HepG2 (cell line): ENCODE results near the gene HPD. TPM values are rescaled to one million over a fixed set of nuclear protein-coding genes. Genes with fewer than 3 reads are reported as not detected.

Source experiments
- FOXM1 ChIP-seq: sonication (generic); formaldehyde crosslinking; IDR thresholded peaks from 2 replicates; pipeline ENCODE4 v1.5.0; 2020; ENCODE audit warnings: missing genetic modification reagents
- PCBP2 ChIP-seq: fragments of 200-400 bp; formaldehyde crosslinking; optimal IDR thresholded peaks from 2 replicates; pipeline ENCODE3; 2018; ENCODE audit warnings: low read length, low read depth; ENCODE audit not compliant: poor library complexity, severe bottlenecking
- SMC3 ChIP-seq: IDR thresholded peaks from 2 replicates; pipeline ENCODE4 v1.6.1; 2011; ENCODE audit warnings: low read length, improper control_type of control experiment
- ZFP37 ChIP-seq: sonication (generic); formaldehyde crosslinking; IDR thresholded peaks from 2 replicates; pipeline ENCODE4 v1.4.0; 2020; ENCODE audit warnings: missing genetic modification reagents, borderline replicate concordance
- ZKSCAN8 ChIP-seq: IDR thresholded peaks from 2 replicates; pipeline ENCODE4 v1.6.1; 2016; ENCODE audit warnings: borderline replicate concordance, missing genetic modification reagents, missing compliant biosample characterization
- polyA plus RNA-seq, 8 experiments: library from polyadenylated mRNA; depleted of rRNA in 3 of 8; stranded (reverse) in 7 of 8; unstranded in 1 of 8; fragments of >200 nt; fragmentation: Illumina TruSeq in 4 of 8; extraction: Trizol in 4 of 8; gene quantifications; 2 replicates each; pipeline versions ENCODE4 v1.2.1 to v1.2.3, GENCODE V29; 2011 to 2016; ENCODE audit warnings: low read depth in 4 of 8, missing spikeins in 1 of 8, mixed read lengths in 1 of 8; ENCODE audit not compliant: insufficient read depth in 1 of 8
- total RNA-seq, 5 experiments: library from RNA; depleted of rRNA; stranded (reverse); fragments of >200 nt; fragmentation: Illumina TruSeq; extraction: Trizol; gene quantifications; 2 replicates each; pipeline ENCODE4 v1.2.3, GENCODE V29; 2016; ENCODE audit warnings: low read depth in 1 of 5
- TF ChIP-seq, protein P1 (sequence below): sonication (generic); formaldehyde crosslinking; IDR thresholded peaks from 2 replicates; pipeline ENCODE4 v1.4.0; 2020; ENCODE audit warnings: mild to moderate bottlenecking, missing genetic modification reagents
- TF ChIP-seq, protein P2 (sequence below): sonication (generic); formaldehyde crosslinking; IDR thresholded peaks from 2 replicates; pipeline ENCODE4 v1.5.0; 2020; ENCODE audit warnings: mild to moderate bottlenecking, missing genetic modification reagents

Gene HPD
- total and polyA plus RNA-seq, 2 of the 13 experiments (the other 11 are each of a cell fraction or from before 2014, with no cell fraction given), result 120 to 195 TPM

DNA sequence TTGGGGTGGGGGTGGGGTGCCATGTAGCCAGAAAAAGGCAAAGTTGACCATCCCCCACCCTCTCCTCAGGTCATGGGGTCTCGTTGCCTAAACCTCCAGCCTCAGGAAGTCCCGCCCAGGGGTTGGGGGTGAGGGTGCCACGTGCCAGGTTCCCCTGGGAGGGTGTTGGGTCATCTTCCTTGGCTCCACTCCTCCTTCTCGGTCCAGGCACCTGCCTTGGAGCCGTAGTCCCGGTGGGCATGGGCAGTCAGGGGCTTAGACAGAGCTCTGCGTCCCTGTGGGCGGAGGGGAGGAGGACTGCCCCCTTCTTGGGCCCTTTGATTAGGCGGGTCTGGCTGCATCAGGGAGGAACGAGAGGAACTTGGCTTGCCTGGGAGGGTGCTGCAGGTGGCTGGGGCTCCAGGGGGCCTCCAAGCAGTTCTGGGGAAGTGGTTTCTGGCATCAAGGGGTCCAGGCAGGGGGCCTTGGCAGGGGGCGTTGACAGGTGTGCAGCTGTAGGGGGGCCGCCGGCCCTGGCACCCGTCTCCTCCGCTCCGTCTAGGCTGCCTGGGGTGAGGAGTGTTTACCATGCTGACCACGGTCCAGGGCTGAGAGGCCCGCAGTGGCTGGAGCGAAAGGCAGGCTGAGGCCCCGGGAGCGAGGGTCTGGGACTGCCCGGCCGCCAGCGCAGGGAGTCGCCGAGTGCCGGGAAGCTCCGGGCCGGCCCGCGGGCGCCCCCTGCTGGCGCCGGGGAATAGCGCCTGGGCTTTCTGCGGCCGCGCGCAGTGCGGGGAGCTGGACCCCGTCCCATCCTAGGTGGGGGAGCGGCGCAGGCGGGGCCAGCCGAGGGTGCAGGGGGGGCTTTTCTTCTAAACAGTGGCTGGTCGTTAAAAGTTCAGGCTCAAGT lies 47.0 kb downstream of the HPD start (continued):
- TF ChIP-seq ZFP37, result no peak
- peak; percentile 58; the same call in 1 of the 2 replicates for TF ChIP-seq ZKSCAN8 (CRISPR knock-in tag)
- TF ChIP-seq PCBP2, result no peak
- TF ChIP-seq SMC3, result peak; percentile 46; the same call in 1 of the 2 replicates
- no peak for TF ChIP-seq FOXM1
- TF ChIP-seq, protein P1, sequence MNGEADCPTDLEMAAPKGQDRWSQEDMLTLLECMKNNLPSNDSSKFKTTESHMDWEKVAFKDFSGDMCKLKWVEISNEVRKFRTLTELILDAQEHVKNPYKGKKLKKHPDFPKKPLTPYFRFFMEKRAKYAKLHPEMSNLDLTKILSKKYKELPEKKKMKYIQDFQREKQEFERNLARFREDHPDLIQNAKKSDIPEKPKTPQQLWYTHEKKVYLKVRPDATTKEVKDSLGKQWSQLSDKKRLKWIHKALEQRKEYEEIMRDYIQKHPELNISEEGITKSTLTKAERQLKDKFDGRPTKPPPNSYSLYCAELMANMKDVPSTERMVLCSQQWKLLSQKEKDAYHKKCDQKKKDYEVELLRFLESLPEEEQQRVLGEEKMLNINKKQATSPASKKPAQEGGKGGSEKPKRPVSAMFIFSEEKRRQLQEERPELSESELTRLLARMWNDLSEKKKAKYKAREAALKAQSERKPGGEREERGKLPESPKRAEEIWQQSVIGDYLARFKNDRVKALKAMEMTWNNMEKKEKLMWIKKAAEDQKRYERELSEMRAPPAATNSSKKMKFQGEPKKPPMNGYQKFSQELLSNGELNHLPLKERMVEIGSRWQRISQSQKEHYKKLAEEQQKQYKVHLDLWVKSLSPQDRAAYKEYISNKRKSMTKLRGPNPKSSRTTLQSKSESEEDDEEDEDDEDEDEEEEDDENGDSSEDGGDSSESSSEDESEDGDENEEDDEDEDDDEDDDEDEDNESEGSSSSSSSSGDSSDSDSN (CRISPR knock-in tag), result peak; percentile 90
- TF ChIP-seq, protein P2, sequence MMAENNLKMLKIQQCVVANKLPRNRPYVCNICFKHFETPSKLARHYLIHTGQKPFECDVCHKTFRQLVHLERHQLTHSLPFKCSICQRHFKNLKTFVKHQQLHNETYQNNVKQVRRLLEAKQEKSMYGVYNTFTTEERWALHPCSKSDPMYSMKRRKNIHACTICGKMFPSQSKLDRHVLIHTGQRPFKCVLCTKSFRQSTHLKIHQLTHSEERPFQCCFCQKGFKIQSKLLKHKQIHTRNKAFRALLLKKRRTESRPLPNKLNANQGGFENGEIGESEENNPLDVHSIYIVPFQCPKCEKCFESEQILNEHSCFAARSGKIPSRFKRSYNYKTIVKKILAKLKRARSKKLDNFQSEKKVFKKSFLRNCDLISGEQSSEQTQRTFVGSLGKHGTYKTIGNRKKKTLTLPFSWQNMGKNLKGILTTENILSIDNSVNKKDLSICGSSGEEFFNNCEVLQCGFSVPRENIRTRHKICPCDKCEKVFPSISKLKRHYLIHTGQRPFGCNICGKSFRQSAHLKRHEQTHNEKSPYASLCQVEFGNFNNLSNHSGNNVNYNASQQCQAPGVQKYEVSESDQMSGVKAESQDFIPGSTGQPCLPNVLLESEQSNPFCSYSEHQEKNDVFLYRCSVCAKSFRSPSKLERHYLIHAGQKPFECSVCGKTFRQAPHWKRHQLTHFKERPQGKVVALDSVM, result 0 out of 2 replicates have a peak, but pooled peaks have one; percentile 42
